Uterus (tissue), 2 donors: Measurements from ENCODE around the gene HINT3.

ENCODE experiments used
- CTCF ChIP-seq, 4 experiments: fragments of 200-600 bp in 2 of 4; fragments of 450-650 bp in 2 of 4; sonication (generic) in 2 of 4; IDR thresholded peaks; one replicate each; pipeline ENCODE4 v1.5.1; 2016 to 2019; ENCODE audit warnings: antibody characterized with exemption in 4 of 4, mild to moderate bottlenecking in 2 of 4, moderate library complexity in 1 of 4
- POLR2A ChIP-seq, 2 donors: fragments of 450-650 bp; IDR thresholded peaks; one replicate each; pipeline ENCODE4 v1.6.1; 2016; ENCODE audit warnings: antibody characterized with exemption in 2 of 2, mild to moderate bottlenecking in 1 of 2, moderate library complexity in 1 of 2

DNA sequence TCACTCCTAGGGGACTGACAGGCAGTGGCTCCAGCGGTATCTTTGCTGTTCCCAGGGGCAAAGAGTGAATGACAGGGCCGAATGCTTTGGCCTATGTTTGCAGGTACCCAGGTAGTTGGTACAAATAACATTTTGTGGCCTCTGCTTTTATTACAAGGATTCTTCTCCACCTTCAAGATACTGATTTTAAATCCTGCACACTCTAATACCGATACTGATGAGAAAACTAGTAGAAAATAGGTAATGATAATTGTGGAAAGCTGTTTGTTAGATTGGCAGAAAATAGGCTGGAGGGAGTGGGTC is 772 bp downstream of the HINT3 start:
- TF ChIP-seq CTCF (IDR thresholded peaks at IDR 0.05) (no peak), POLR2A (IDR thresholded peaks at IDR 0.05) (no peak)
